Activated CD4-positive, alpha-beta T cell treated with anti-CD3 and anti-CD28 coated beads for 36 hours (primary cell): ENCODE data around the gene FTH1. TPM values are rescaled to one million over a fixed set of nuclear protein-coding genes. Genes with fewer than 3 reads are reported as not detected.
A peak's percentile ranks its signal among the peaks of the same experiment; 100 is the strongest.
"Not testable (repeated sequence)": the region's sequence is repeated elsewhere in the genome, so short reads cannot be mapped to it uniquely, and the experiment has no call there.

Experiments used
- ATAC-seq: fragments of 200-7000 bp; cut with Tn5 transposase; one replicate; pipeline ENCODE4 v1.10.0; 2021; ENCODE audit warnings: mild to moderate bottlenecking, moderate library complexity
- CTCF ChIA-PET: fragments of 350-600 bp; sonication (Branson Sonifier 250); formaldehyde crosslinking; loops from one replicate; lab custom pipeline; 2021; ENCODE audit warnings: antibody characterized with exemption; lab: Charles Lee
- POLR2A ChIA-PET: fragments of 350-600 bp; sonication (Branson Sonifier 250); formaldehyde crosslinking; loops from one replicate; lab custom pipeline; 2021; ENCODE audit warnings: antibody characterized with exemption, inconsistent platforms; lab: Charles Lee
- DNase-seq: peaks from one replicate; pipeline ENCODE4 v3.0.0-alpha.2; 2020
- H3K27ac Mint-ChIP-seq: one replicate; pipeline ENCODE4 v1.8.0; 2021; ENCODE audit warnings: mixed read lengths
- H3K27me3 Mint-ChIP-seq: one replicate; pipeline ENCODE4 v1.8.0; 2021; ENCODE audit warnings: mixed read lengths
- H3K36me3 Mint-ChIP-seq: one replicate; pipeline ENCODE4 v1.8.0; 2021; ENCODE audit warnings: low read depth, mixed read lengths
- H3K4me1 Mint-ChIP-seq: one replicate; pipeline ENCODE4 v1.8.0; 2021; ENCODE audit warnings: mixed read lengths
- H3K4me3 Mint-ChIP-seq: one replicate; pipeline ENCODE4 v1.8.0; 2021; ENCODE audit warnings: mild to moderate bottlenecking, moderate library complexity, mixed read lengths
- H3K9me3 Mint-ChIP-seq: one replicate; pipeline ENCODE4 v1.8.0; 2021; ENCODE audit warnings: low read depth, mixed read lengths
- intact Hi-C, 2 experiments: fragments of 100-400 bp; cut with DNase I in 1 of 2; cut with micrococcal nuclease in 1 of 2; formaldehyde crosslinking; loops; one replicate each; pipeline versions ENCODE4 v1.14.2 to v1.15.1; 2022 to 2024; cut with DNase I, micrococcal nuclease
- total RNA-seq, 2 experiments: library from RNA; stranded (reverse); gene quantifications; one replicate each; pipeline ENCODE4 v1.2.3, GENCODE V29; 2021

Gene FTH1
- total RNA-seq, 2 experiments from 2014 or later = 777 to 914 TPM

GRCh38 chr11:61969838-61970662 is 2.6 kb upstream of the FTH1 start:
- ChIA-PET POLR2A (no interaction called here), CTCF (interaction anchor here (0.7 to 3.7 kb wide), 8 partner anchors 10 to 124 kb away, joined by 3 to 13 read pairs (median 3); no protein-coding TSS in a partner anchor)
- Mint-ChIP-seq H3K9me3 (no peaks in the 10 kb centered on the region), H3K4me3 (no peak overlapping the region), H3K4me1 (peaks cover 60% of the 10 kb centered on the region), H3K27me3 (no peaks in the 10 kb centered on the region), H3K27ac (peak overlapping the region; percentile 12), H3K36me3 (peaks cover 21% of the 10 kb centered on the region)
- DNase-seq = no peak
- intact Hi-C loops = loop anchor here (2.0 to 5.0 kb wide), 6 partner anchors 21 to 297 kb away; no protein-coding TSS in a partner anchor
- peak; percentile 11 for ATAC-seq

- CTCF ChIA-PET = interaction anchor here (0.7 to 2.0 kb wide), 11 partner anchors 13 to 155 kb away, joined by 3 to 16 read pairs (median 4); no protein-coding TSS in a partner anchor
- POLR2A ChIA-PET = no interaction called here
- Mint-ChIP-seq H3K4me1 (peaks cover 66% of the 10 kb centered on the region), H3K27ac (peak overlapping the region; percentile 43), H3K27me3 (no peaks in the 10 kb centered on the region), H3K4me3 (peak overlapping the region; percentile 91), H3K36me3 (peaks cover 28% of the 10 kb centered on the region), H3K9me3 (no peaks in the 10 kb centered on the region)
- DNase-seq (no peak), ATAC-seq (no peak)
- intact Hi-C loops = loop anchor here in 1 of 2 experiments (2.0 to 5.0 kb wide), 4 partner anchors 21 to 113 kb away; no protein-coding TSS in a partner anchor
Observed at GRCh38 chr11:61969391-61969758, 1.9 kb upstream of the FTH1 start.

GRCh38 chr11:61968758-61969390 is 1.4 kb upstream of the FTH1 start:
- H3K36me3 Mint-ChIP-seq = peaks cover 33% of the 10 kb centered on the region
- no peak for ATAC-seq
- CTCF ChIA-PET = interaction anchor here (0.6 to 2.0 kb wide), 10 partner anchors 13 to 155 kb away, joined by 3 to 16 read pairs (median 4); partner anchors contain the start of gene INCENP

GRCh38 chr11:61967924-61968757 is 707 bp upstream of the FTH1 start:
- DNase-seq = peak; percentile 60
- POLR2A ChIA-PET = interaction anchor here (0.6 to 1.0 kb wide), 9 partner anchors 11 to 974 kb away, joined by 3 to 4 read pairs (median 3); partner anchors contain the start of genes BEST1 and TUT1
- CTCF ChIA-PET = interaction anchor here (0.6 to 2.0 kb wide), 9 partner anchors 18 to 155 kb away, joined by 3 to 16 read pairs (median 4); partner anchors contain the start of gene INCENP
- Mint-ChIP-seq H3K4me1 (peaks cover 69% of the 10 kb centered on the region), H3K36me3 (peaks cover 40% of the 10 kb centered on the region), H3K27me3 (no peaks in the 10 kb centered on the region), H3K9me3 (no peaks in the 10 kb centered on the region), H3K4me3 (peak overlapping the region; percentile 91), H3K27ac (peak overlapping the region; percentile 92)
- intact Hi-C loops = loop anchor here (1.0 to 5.0 kb wide), 10 partner anchors 19 to 176 kb away; partner anchors contain the start of genes FADS3 (in 1 of the 2), FEN1 (in 1 of the 2) and TMEM258 (in 1 of the 2)
- peak; percentile 13 for ATAC-seq

More at GRCh38 chr11:61968758-61969390, 1.4 kb upstream of the FTH1 start:
- POLR2A ChIA-PET = interaction anchor here (0.7 kb wide), 2 partner anchors 10 to 974 kb away, joined by 3 read pairs; no protein-coding TSS in a partner anchor
- DNase-seq = no peak
- intact Hi-C loops = loop anchor here in 1 of 2 experiments (2.0 to 5.0 kb wide), 4 partner anchors 20 to 113 kb away; no protein-coding TSS in a partner anchor
- H3K9me3 Mint-ChIP-seq = no peaks in the 10 kb centered on the region
- H3K27ac Mint-ChIP-seq = peak overlapping the region; percentile 92
- H3K4me3 Mint-ChIP-seq = peak overlapping the region; percentile 91
- no peaks in the 10 kb centered on the region for H3K27me3 Mint-ChIP-seq
- H3K4me1 Mint-ChIP-seq = peaks cover 68% of the 10 kb centered on the region

- POLR2A ChIA-PET = no interaction called here
Observed at GRCh38 chr11:61966734-61967115, 709 bp downstream of the FTH1 start.

GRCh38 chr11:61964666-61965271 is 2.7 kb downstream of the FTH1 start:
- ChIA-PET POLR2A (interaction anchor here (0.9 kb wide), 1 partner anchor 700 kb away, joined by 3 read pairs; the partner anchor contains the start of genes C11orf98 and CSKMT), CTCF (interaction anchor here (0.8 to 2.9 kb wide), 7 partner anchors 14 to 142 kb away, joined by 3 to 9 read pairs (median 3); partner anchors contain the start of gene BEST1)
- intact Hi-C loops = loop anchor here in 1 of 2 experiments (5.0 kb wide), 3 partner anchors 63 to 118 kb away; no protein-coding TSS in a partner anchor
- peaks cover 40% of the 10 kb centered on the region for H3K4me1 Mint-ChIP-seq
- H3K27ac Mint-ChIP-seq, ATAC-seq, DNase-seq, H3K27me3 Mint-ChIP-seq, H3K9me3 Mint-ChIP-seq: not testable (repeated sequence)
- peak overlapping the region; percentile 91 for H3K4me3 Mint-ChIP-seq
- H3K36me3 Mint-ChIP-seq = peaks cover 41% of the 10 kb centered on the region

More at GRCh38 chr11:61966734-61967115, 709 bp downstream of the FTH1 start:
- Mint-ChIP-seq H3K27ac (peak overlapping the region; percentile 76), H3K9me3 (no peaks in the 10 kb centered on the region), H3K4me1 (peaks cover 59% of the 10 kb centered on the region), H3K27me3 (no peaks in the 10 kb centered on the region), H3K4me3 (peak overlapping the region; percentile 91), H3K36me3 (peaks cover 41% of the 10 kb centered on the region)
- DNase-seq = peak; percentile 52
- intact Hi-C loops = loop anchor here (1.0 to 5.0 kb wide), 9 partner anchors 59 to 174 kb away; partner anchors contain the start of genes FADS3 (in 1 of the 2), FEN1 (in 1 of the 2) and TMEM258 (in 1 of the 2)
- CTCF ChIA-PET = interaction anchor here (1.4 to 2.9 kb wide), 3 partner anchors 10 to 115 kb away, joined by 3 to 9 read pairs (median 7); no protein-coding TSS in a partner anchor
- no peak for ATAC-seq

GRCh38 chr11:61964058-61964665 is 3.3 kb downstream of the FTH1 start:
- Mint-ChIP-seq H3K27me3 (no peaks in the 10 kb centered on the region), H3K9me3 (no peaks in the 10 kb centered on the region), H3K4me1 (peaks cover 35% of the 10 kb centered on the region), H3K36me3 (peaks cover 41% of the 10 kb centered on the region), H3K4me3 (peak overlapping the region; percentile 91), H3K27ac (peak overlapping the region; percentile 42)
- ATAC-seq (no peak), DNase-seq (no peak)
- POLR2A ChIA-PET = no interaction called here
- intact Hi-C loops = no loop called here
- CTCF ChIA-PET = interaction anchor here (1.1 to 1.8 kb wide), 4 partner anchors 14 to 66 kb away, joined by 3 to 6 read pairs (median 4); partner anchors contain the start of gene BEST1

- peak overlapping the region; percentile 16 for H3K4me3 Mint-ChIP-seq
- DNase-seq (no peak), ATAC-seq (no peak)
- POLR2A ChIA-PET = interaction anchor here (1.0 kb wide), 1 partner anchor 13 kb away, joined by 5 read pairs; the partner anchor contains the start of gene BEST1
- no peaks in the 10 kb centered on the region for H3K27me3 Mint-ChIP-seq
- intact Hi-C loops = no loop called here
- H3K9me3 Mint-ChIP-seq = no peaks in the 10 kb centered on the region
- H3K27ac Mint-ChIP-seq = peak overlapping the region; percentile 71
- CTCF ChIA-PET = interaction anchor here (0.6 to 1.8 kb wide), 5 partner anchors 14 to 118 kb away, joined by 3 to 6 read pairs (median 3); partner anchors contain the start of gene BEST1
- H3K36me3 Mint-ChIP-seq = peaks cover 41% of the 10 kb centered on the region
- H3K4me1 Mint-ChIP-seq = peaks cover 29% of the 10 kb centered on the region
Observed at GRCh38 chr11:61963282-61964057, 4.0 kb downstream of the FTH1 start.

- DNase-seq (no peak), ATAC-seq (no peak)
- POLR2A ChIA-PET = interaction anchor here (1.0 kb wide), 1 partner anchor 13 kb away, joined by 5 read pairs; the partner anchor contains the start of gene BEST1
- Mint-ChIP-seq H3K27me3 (no peaks in the 10 kb centered on the region), H3K36me3 (peaks cover 38% of the 10 kb centered on the region), H3K4me1 (peaks cover 26% of the 10 kb centered on the region), H3K9me3 (no peaks in the 10 kb centered on the region), H3K27ac (peak overlapping the region; percentile 71), H3K4me3 (no peak overlapping the region)
- intact Hi-C loops = no loop called here
- CTCF ChIA-PET = interaction anchor here (1.1 to 1.8 kb wide), 4 partner anchors 13 to 119 kb away, joined by 3 to 6 read pairs (median 4); partner anchors contain the start of gene BEST1
Observed at GRCh38 chr11:61963016-61963281, 4.5 kb downstream of the FTH1 start.
